HepG2 (cell line): ENCODE results near the gene MARCHF6. TPM values are rescaled to one million over a fixed set of nuclear protein-coding genes. Genes with fewer than 3 reads are reported as not detected.

ENCODE experiments used
- AGO2 ChIP-seq: fragments of 200-400 bp; formaldehyde crosslinking; optimal IDR thresholded peaks from 2 replicates; pipeline ENCODE3; 2017; ENCODE audit warnings: mild to moderate bottlenecking, low read depth, low read length, moderate library complexity
- CENPT ChIP-seq: sonication (generic); formaldehyde crosslinking; IDR thresholded peaks from 2 replicates; pipeline ENCODE4 v1.8.0; 2022; ENCODE audit warnings: low read depth, mild to moderate bottlenecking, moderate library complexity, missing genetic modification reagents
- CREB1 ChIP-seq, 2 experiments: fragments of 450-650 bp in 1 of 2; IDR thresholded peaks; 2 replicates each; pipeline ENCODE4 v1.6.1; 2016 to 2017; ENCODE audit warnings: control low read depth in 1 of 2, mild to moderate bottlenecking in 1 of 2, missing compliant biosample characterization in 1 of 2, missing genetic modification characterization in 1 of 2
- CREM ChIP-seq, 2 experiments: sonication (generic) in 1 of 2; formaldehyde crosslinking in 1 of 2; IDR thresholded peaks; 2 replicates each; pipeline versions ENCODE4 v1.4.0 to v1.6.1; 2016 to 2020; ENCODE audit warnings: antibody characterized with exemption in 1 of 2, mild to moderate bottlenecking in 1 of 2, missing genetic modification reagents in 1 of 2
- E2F1 ChIP-seq: sonication (generic); formaldehyde crosslinking; IDR thresholded peaks from 2 replicates; pipeline ENCODE4 v1.5.0; 2020; ENCODE audit warnings: missing genetic modification reagents
- FOXA1 ChIP-seq, 2 experiments: fragments of 450-650 bp in 1 of 2; sonication (generic) in 1 of 2; formaldehyde crosslinking in 1 of 2; IDR thresholded peaks; 2 replicates each; pipeline versions ENCODE4 v1.4.0 to v1.6.1; 2016 to 2020; ENCODE audit warnings: missing genetic modification reagents in 1 of 2
- KDM2A ChIP-seq: sonication (generic); formaldehyde crosslinking; IDR thresholded peaks from 2 replicates; pipeline ENCODE4 v1.4.0; 2020; ENCODE audit warnings: low read depth, missing genetic modification reagents, borderline replicate concordance
- MED8 ChIP-seq: sonication (generic); formaldehyde crosslinking; IDR thresholded peaks from 2 replicates; pipeline ENCODE4 v1.8.1; 2023; ENCODE audit warnings: mild to moderate bottlenecking, missing genetic modification reagents; ENCODE audit not compliant: insufficient replicate concordance
- MNT ChIP-seq: fragments of 450-650 bp; IDR thresholded peaks from 2 replicates; pipeline ENCODE4 v1.6.1; 2016
- NFAT5 ChIP-seq: sonication (generic); formaldehyde crosslinking; IDR thresholded peaks from 2 replicates; pipeline ENCODE4 v1.4.0; 2020; ENCODE audit warnings: missing genetic modification reagents
- SOX5 ChIP-seq: IDR thresholded peaks from 2 replicates; pipeline ENCODE4 v1.6.1; 2016; ENCODE audit warnings: borderline replicate concordance
- ZIK1 ChIP-seq: sonication (generic); formaldehyde crosslinking; IDR thresholded peaks from 2 replicates; pipeline ENCODE4 v1.5.0; 2020; ENCODE audit warnings: mild to moderate bottlenecking, low read depth, missing genetic modification reagents, borderline replicate concordance
- ZMYM4 ChIP-seq: sonication (generic); formaldehyde crosslinking; IDR thresholded peaks from 2 replicates; pipeline ENCODE4 v1.8.1; 2023; ENCODE audit warnings: mild to moderate bottlenecking, missing genetic modification reagents
- ZNF274 ChIP-seq: sonication (generic); formaldehyde crosslinking; IDR thresholded peaks from 2 replicates; pipeline ENCODE4 v1.5.1; 2020; ENCODE audit warnings: mild to moderate bottlenecking, missing genetic modification reagents
- ZNF276 ChIP-seq: sonication (generic); formaldehyde crosslinking; IDR thresholded peaks from 2 replicates; pipeline ENCODE4 v1.4.0; 2020; ENCODE audit warnings: mild to moderate bottlenecking, low read depth, missing genetic modification reagents
- ZNF460 ChIP-seq: sonication (generic); formaldehyde crosslinking; IDR thresholded peaks from 2 replicates; pipeline ENCODE4 v1.5.1; 2020; ENCODE audit warnings: missing genetic modification reagents, mild to moderate bottlenecking, borderline replicate concordance
- ZNF615 ChIP-seq: sonication (generic); formaldehyde crosslinking; IDR thresholded peaks from 2 replicates; pipeline ENCODE4 v1.5.0; 2020; ENCODE audit warnings: mild to moderate bottlenecking, missing genetic modification reagents, borderline replicate concordance
- polyA plus RNA-seq, 8 experiments: library from polyadenylated mRNA; depleted of rRNA in 3 of 8; stranded (reverse) in 7 of 8; unstranded in 1 of 8; fragments of >200 nt; fragmentation: Illumina TruSeq in 4 of 8; extraction: Trizol in 4 of 8; gene quantifications; 2 replicates each; pipeline versions ENCODE4 v1.2.1 to v1.2.3, GENCODE V29; 2011 to 2016; ENCODE audit warnings: low read depth in 4 of 8, missing spikeins in 1 of 8, mixed read lengths in 1 of 8; ENCODE audit not compliant: insufficient read depth in 1 of 8
- total RNA-seq, 5 experiments: library from RNA; depleted of rRNA; stranded (reverse); fragments of >200 nt; fragmentation: Illumina TruSeq; extraction: Trizol; gene quantifications; 2 replicates each; pipeline ENCODE4 v1.2.3, GENCODE V29; 2016; ENCODE audit warnings: low read depth in 1 of 5

The MARCHF6 gene
- total and polyA plus RNA-seq, 2 of the 13 experiments (the other 11 are each of a cell fraction or from before 2014, with no cell fraction given), result 48.6 to 107 TPM

- no peak for TF ChIP-seq FOXA1 (IDR thresholded peaks at IDR 0.05)
- no peak; the same call in 1 of the 2 replicates for TF ChIP-seq FOXA1 (CRISPR knock-in tag; IDR thresholded peaks at IDR 0.05)
- TF ChIP-seq SOX5, result peak; percentile 62
- peak; percentile 61 for TF ChIP-seq MNT
- no peak; the same call in 1 of the 2 replicates for TF ChIP-seq ZNF276 (CRISPR knock-in tag)
- peak; percentile 78 for TF ChIP-seq CREB1 (IDR thresholded peaks at IDR 0.05)
- TF ChIP-seq CREB1 (CRISPR knock-in tag; IDR thresholded peaks at IDR 0.05), result peak; percentile 67
- TF ChIP-seq ZNF274 (CRISPR knock-in tag), result peak; percentile 73; the same call in 1 of the 2 replicates
- peak; percentile 83 for TF ChIP-seq AGO2
- peak; percentile 50; the same call in 1 of the 2 replicates for TF ChIP-seq ZNF460 (CRISPR knock-in tag)
- TF ChIP-seq ZMYM4, result no peak; the same call in 1 of the 2 replicates
- TF ChIP-seq NFAT5, result no peak
- TF ChIP-seq E2F1 (CRISPR knock-in tag), result no peak
- peak; percentile 95 for TF ChIP-seq KDM2A (CRISPR knock-in tag)
- peak; percentile 24; the same call in 1 of the 2 replicates for TF ChIP-seq CREM (IDR thresholded peaks at IDR 0.05)
- no peak for TF ChIP-seq CREM (CRISPR knock-in tag; IDR thresholded peaks at IDR 0.05)
- TF ChIP-seq CENPT, result no peak
- TF ChIP-seq ZIK1 (CRISPR knock-in tag), result peak; percentile 81; the same call in 1 of the 2 replicates
- TF ChIP-seq ZNF615 (CRISPR knock-in tag), result 0 out of 2 replicates have a peak, but pooled peaks have one; percentile 26
- TF ChIP-seq MED8 (CRISPR knock-in tag), result peak; percentile 50
Measured at GRCh38 chr5:10353241-10354047, at the start of gene MARCHF6 (continued).
